HT1080 (cell line): ENCODE results near the gene ADAMTS17. TPM values are rescaled to one million over a fixed set of nuclear protein-coding genes. Genes with fewer than 3 reads are reported as not detected.

Source experiments
- DNase-seq: peaks from one replicate; pipeline ENCODE4 v3.0.0-alpha.2; 2015; ENCODE audit warnings: low read depth
- total RNA-seq: library from RNA; depleted of rRNA; stranded (reverse); fragments of >200 nt; shearing (Covaris generic); gene quantifications from 2 replicates; pipeline ENCODE4 v1.2.3, GENCODE V29; 2014

The ADAMTS17 gene
- total RNA-seq, 1 experiment from 2014 or later: 0.05 TPM

- DNase-seq: no peak
Observed at GRCh38 chr15:100250176-100250800, 91.5 kb downstream of the ADAMTS17 start.

DNA sequence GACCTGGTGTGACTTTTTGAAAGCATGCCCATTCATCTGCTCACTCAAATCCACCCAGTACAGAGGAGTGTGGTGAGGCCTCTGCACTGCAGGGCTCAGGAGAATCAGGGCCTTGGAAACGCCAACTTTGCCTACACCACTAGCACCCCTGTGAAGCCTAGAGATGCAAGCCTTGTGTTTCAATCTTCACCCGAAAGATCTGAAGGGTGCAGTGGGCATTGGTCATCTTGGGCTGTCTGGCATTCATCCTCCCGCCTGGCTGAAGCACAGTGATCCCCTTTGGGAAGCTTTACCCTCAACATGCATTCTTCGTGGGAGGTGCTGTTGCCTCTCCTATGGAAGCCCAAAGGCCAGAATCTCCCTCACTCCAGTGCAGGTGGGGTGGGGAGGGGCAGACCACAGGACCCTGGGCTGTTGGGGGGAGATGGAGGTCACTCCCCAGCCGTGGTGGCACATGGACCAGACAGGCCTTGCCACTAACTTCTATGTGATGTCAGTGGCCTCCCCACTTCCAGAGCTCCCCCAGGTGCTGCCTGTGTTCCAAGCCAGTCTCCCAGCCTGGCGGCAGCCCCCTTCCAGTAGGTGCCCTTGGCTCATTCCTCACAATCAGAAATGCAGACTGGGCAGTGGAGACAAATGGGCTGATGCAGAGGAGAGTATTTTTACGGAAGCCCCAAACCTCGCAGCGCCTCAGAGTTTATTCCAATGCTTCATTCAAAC, 92.5 kb downstream of the ADAMTS17 start:
- DNase-seq: no peak

- DNase-seq: no peak
Observed at GRCh38 chr15:100248236-100248635, 93.5 kb downstream of the ADAMTS17 start.

- DNase-seq: no peak
Observed at GRCh38 chr15:100247228-100248225, 94.2 kb downstream of the ADAMTS17 start.

GRCh38 chr15:100245855-100246254, 95.9 kb downstream of the ADAMTS17 start:
- DNase-seq: no peak

- DNase-seq: no peak
Observed at GRCh38 chr15:100245487-100245820, 96.3 kb downstream of the ADAMTS17 start.

DNA sequence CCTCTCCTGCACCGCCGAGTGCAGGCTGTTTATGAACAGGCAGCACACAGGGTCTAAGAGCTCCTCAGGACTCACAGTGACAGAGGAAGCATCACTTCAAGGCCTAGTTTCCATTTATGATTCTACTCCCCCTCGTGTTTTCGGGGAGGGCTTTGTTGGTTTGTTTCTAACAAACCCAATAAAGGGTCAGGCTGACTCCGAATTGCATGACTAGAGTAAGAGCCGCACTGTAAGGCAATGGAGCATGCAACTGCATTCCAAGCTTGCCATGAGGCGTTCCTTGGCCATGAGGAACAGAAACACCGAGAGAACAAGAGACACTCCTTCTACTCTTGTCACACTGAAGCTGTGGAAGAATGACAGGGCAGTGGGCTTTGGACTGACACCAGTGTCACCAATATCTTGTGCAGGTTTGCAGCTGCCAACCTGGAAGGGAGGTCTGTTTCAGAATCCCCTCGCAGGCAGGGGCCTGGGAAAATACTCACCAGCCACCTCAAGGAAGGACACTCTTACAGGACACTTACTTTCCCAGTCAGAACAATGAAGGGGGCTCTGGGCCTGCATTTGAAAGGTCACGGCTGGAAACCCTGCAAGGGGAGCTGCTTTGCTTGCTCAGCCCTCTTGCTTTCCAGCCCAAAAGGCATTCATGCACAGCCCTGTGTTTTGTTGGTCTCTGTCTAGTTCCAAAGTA, 96.8 kb downstream of the ADAMTS17 start:
- no peak for DNase-seq

DNA sequence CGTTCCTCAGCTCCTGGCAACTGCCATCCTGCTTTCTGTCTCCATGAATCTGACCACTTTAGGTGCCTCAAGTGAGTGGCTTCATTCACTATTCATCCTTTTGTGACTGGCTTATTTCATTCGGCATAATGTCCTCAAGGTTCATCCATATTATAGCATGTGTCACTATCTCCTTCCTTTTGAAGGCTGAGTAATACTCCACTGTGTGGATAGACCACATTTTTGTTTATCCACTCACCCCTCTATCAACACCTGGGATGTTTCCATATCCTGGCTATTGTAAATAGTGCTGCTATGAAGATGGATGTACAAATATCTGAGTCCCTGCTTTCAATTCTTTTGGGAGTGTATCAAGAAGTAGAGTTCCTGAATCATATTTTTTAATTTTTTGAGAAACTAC, 98.8 kb downstream of the ADAMTS17 start:
- no peak for DNase-seq

GRCh38 chr15:100241572-100242482, 99.9 kb downstream of the ADAMTS17 start:
- peak; percentile 83 for DNase-seq

DNA sequence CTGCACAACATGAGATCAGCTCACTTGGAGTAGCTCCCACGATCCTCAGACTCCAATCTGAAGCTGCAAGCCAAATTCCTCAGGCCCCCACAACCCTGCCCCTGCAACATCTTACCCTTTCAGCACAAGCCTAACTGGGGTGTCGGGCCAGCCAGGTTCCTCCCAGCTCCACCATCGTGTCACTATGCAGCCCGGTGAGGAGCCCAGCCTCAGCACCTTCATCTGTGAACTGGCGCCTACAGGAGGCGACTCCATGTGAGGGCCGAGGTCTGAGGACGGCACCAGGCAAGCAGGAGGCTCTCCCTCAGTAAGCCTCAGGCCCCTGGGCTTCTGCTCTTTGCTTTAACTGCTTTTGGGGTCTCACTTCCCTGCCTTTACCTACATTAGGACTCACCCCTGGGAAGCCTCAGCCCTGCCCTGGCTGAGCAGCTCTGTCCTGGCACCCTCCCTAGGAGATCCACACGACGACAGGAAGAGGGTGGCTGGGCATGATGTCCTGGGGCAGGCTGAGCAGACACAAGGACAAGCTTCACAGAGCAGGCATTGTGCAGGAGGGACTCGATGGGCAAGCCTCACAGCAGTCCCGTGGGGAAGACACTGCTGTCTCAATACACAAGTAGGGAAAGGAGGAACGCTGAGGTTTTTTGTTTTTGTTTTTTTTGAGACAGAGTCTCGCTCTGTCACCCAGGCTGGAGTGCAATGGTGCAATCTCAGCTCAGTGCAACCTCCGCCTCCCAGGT, 104.6 kb downstream of the ADAMTS17 start:
- no peak for DNase-seq

DNA sequence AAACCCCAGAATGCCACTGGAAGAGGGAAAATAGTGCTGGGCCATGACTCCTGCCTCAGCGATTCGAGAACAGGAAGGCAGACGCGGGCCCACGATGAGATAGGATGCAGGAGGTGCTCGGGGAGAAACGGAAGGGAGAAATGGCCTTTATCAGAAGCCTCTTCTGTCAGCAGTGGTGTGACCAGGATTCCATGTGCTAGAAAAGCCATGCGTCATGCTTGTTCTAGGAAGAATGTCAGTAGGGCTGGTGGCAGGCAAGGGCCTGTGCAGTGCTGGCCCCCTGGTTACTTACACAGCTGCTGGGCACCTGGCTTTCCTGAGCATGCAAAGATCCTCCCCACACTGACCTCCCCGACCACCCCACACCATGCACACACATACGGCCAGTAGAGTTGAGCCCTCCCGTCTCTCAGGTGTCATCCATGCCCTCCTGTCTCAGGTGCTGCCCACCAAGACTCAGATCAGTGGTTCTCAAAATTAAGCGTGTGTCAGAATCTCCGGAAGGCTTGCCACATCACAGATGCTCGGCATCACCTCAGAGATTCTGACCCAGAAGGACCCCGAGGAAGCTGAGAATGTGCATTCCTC, 106.7 kb downstream of the ADAMTS17 start:
- DNase-seq: no peak

GRCh38 chr15:100234158-100235029, 107.4 kb downstream of the ADAMTS17 start:
- no peak for DNase-seq

DNA sequence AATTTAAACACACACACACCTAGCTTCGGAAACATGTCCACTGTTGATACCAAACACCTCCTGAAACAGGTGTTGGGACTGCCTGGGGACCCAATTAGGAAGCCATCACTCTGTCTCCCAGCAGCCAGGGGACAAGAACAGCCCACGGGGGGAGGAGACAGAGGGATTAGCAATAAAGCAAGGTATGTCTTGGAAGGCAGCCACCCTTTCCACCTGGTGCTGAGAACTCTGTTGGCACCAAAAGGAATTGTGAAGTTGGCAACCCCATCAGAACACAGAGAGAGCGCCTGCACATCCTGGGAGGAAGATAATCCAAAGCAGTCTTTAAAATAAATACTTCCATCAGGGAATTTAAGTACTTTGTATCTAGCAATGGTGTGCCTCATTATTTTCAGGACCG, 111.0 kb downstream of the ADAMTS17 start:
- DNase-seq: no peak

GRCh38 chr15:100229181-100230163, 112.3 kb downstream of the ADAMTS17 start:
- DNase-seq: peak; percentile 3

GRCh38 chr15:100227781-100228180, 114.0 kb downstream of the ADAMTS17 start:
- DNase-seq: no peak

DNA sequence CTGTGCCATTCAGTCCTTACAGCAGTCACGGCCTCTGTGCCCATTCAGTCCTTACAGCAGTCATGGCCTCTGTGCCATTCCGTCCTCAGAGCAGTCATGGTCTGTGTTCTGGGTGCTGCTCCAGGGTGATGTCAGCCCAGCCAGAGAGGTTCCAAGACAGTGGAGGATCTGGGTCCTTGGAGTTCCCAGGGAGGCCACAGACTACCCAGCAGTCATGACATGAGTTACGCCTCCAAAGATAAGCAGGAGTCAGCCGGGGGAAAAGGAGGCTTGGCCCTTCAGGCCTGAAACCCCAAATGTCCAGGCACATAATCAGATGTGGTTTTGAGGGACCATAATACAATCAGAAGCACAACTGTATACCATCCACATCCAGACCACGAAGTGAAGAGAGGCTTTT, 115.7 kb downstream of the ADAMTS17 start:
- no peak for DNase-seq
